H9 (cell line): ENCODE data around the gene ZNF527. TPM values are rescaled to one million over a fixed set of nuclear protein-coding genes. Genes with fewer than 3 reads are reported as not detected.

Experiments used
- DNase-seq: peaks from one replicate; pipeline ENCODE4 v3.0.0-alpha.2; 2017
- H2AFZ ChIP-seq: one replicate; pipeline ENCODE4 v1.6.1; 2013; ENCODE audit warnings: mild to moderate bottlenecking, low read length, control low read depth, moderate library complexity
- H2AK5ac ChIP-seq: 2 replicates; pipeline ENCODE4 v1.6.1; 2013; ENCODE audit warnings: low read length, control low read depth, mixed read lengths; ENCODE audit not compliant: insufficient read length
- H2BK120ac ChIP-seq: one replicate; pipeline ENCODE4 v1.6.1; 2013; ENCODE audit warnings: low read depth, mild to moderate bottlenecking, low read length, control low read depth, inconsistent platforms; ENCODE audit not compliant: poor library complexity, severe bottlenecking
- H2BK12ac ChIP-seq: 2 replicates; pipeline ENCODE4 v1.6.1; 2013; ENCODE audit warnings: low read length, control low read depth, mixed read lengths, low read depth; ENCODE audit not compliant: insufficient read length
- H2BK15ac ChIP-seq: 2 replicates; pipeline ENCODE4 v1.6.1; 2013; ENCODE audit warnings: low read depth, low read length, control low read depth
- H2BK20ac ChIP-seq: one replicate; pipeline ENCODE4 v1.6.1; 2013; ENCODE audit warnings: low read depth, mild to moderate bottlenecking, low read length, control low read depth, inconsistent platforms; ENCODE audit not compliant: poor library complexity, severe bottlenecking
- H2BK5ac ChIP-seq: 2 replicates; pipeline ENCODE4 v1.6.1; 2013; ENCODE audit warnings: low read length, control low read depth, mixed read lengths; ENCODE audit not compliant: insufficient read length
- H3K14ac ChIP-seq: 2 replicates; pipeline ENCODE4 v1.6.1; 2013; ENCODE audit warnings: low read length, control low read depth; ENCODE audit not compliant: insufficient read depth
- H3K18ac ChIP-seq: 2 replicates; pipeline ENCODE4 v1.6.1; 2013; ENCODE audit warnings: low read depth, mild to moderate bottlenecking, mixed read lengths, low read length, control low read depth; ENCODE audit not compliant: insufficient read length
- H3K23ac ChIP-seq: 2 replicates; pipeline ENCODE4 v1.6.1; 2013; ENCODE audit warnings: low read length, control low read depth, mixed read lengths, low read depth; ENCODE audit not compliant: insufficient read length
- H3K23me2 ChIP-seq: 2 replicates; pipeline ENCODE4 v1.6.1; 2013; ENCODE audit warnings: low read depth, mild to moderate bottlenecking, mixed read lengths, low read length, control low read depth; ENCODE audit not compliant: insufficient read length, poor library complexity, severe bottlenecking
- H3K27ac ChIP-seq: 2 replicates; pipeline ENCODE4 v1.5.1; 2013; ENCODE audit warnings: low read length, control low read depth, mixed read lengths, low read depth; ENCODE audit not compliant: insufficient read length
- H3K27me3 ChIP-seq: 2 replicates; pipeline ENCODE4 v1.6.1; 2013; ENCODE audit warnings: low read length, control low read depth, inconsistent platforms; ENCODE audit not compliant: insufficient read depth
- H3K4ac ChIP-seq: 2 replicates; pipeline ENCODE4 v1.6.1; 2013; ENCODE audit warnings: low read depth, mild to moderate bottlenecking, control low read depth, inconsistent platforms, low read length, moderate library complexity
- H3K4me1 ChIP-seq: 2 replicates; pipeline ENCODE4 v1.6.1; 2013; ENCODE audit warnings: low read length, control low read depth, inconsistent platforms; ENCODE audit not compliant: insufficient read depth
- H3K4me2 ChIP-seq: 2 replicates; pipeline ENCODE4 v1.6.1; 2013; ENCODE audit warnings: low read length, control low read depth, mixed read lengths; ENCODE audit not compliant: insufficient read length, insufficient read depth
- H3K56ac ChIP-seq: 2 replicates; pipeline ENCODE4 v1.6.1; 2013; ENCODE audit warnings: low read depth, mild to moderate bottlenecking, mixed read lengths, low read length, control low read depth; ENCODE audit not compliant: insufficient read length
- H3K79me1 ChIP-seq: 2 replicates; pipeline ENCODE4 v1.6.1; 2013; ENCODE audit warnings: low read depth, mild to moderate bottlenecking, moderate library complexity, low read length, control low read depth, inconsistent platforms; ENCODE audit not compliant: insufficient read depth, poor library complexity, severe bottlenecking
- H3K79me2 ChIP-seq: 2 replicates; pipeline ENCODE4 v1.6.1; 2013; ENCODE audit warnings: low read length, control low read depth, inconsistent platforms; ENCODE audit not compliant: insufficient read depth
- H3K9ac ChIP-seq: 2 replicates; pipeline ENCODE4 v1.6.1; 2013; ENCODE audit warnings: low read length, control low read depth, mixed read lengths; ENCODE audit not compliant: insufficient read length; ENCODE audit errors: extremely low read depth
- H3K9me3 ChIP-seq: one replicate; pipeline ENCODE4 v1.6.1; 2013; ENCODE audit warnings: low read depth, low read length, inconsistent platforms; ENCODE audit not compliant: control insufficient read depth
- H3T11ph ChIP-seq: one replicate; pipeline ENCODE4 v1.6.1; 2013; ENCODE audit warnings: mild to moderate bottlenecking, low read length, control low read depth, inconsistent platforms
- H4K20me1 ChIP-seq: one replicate; pipeline ENCODE4 v1.6.1; 2013; ENCODE audit not compliant: control insufficient read depth, insufficient read length, insufficient read depth
- H4K5ac ChIP-seq: 2 replicates; pipeline ENCODE4 v1.6.1; 2013; ENCODE audit warnings: low read depth, mild to moderate bottlenecking, mixed read lengths, low read length, control low read depth; ENCODE audit not compliant: insufficient read length
- H4K8ac ChIP-seq: replicated peaks from 2 replicates; pipeline ENCODE4 v1.6.1; 2013; ENCODE audit warnings: low read length, control low read depth, mixed read lengths, low read depth; ENCODE audit not compliant: insufficient read length
- H4K91ac ChIP-seq: 2 replicates; pipeline ENCODE4 v1.6.1; 2013; ENCODE audit warnings: low read depth, mild to moderate bottlenecking, moderate library complexity, mixed read lengths, low read length, control low read depth; ENCODE audit not compliant: insufficient read length
- H3K27ac Mint-ChIP-seq, 3 experiments: 2 replicates in 2 of 3; 3 replicates in 1 of 3; pipeline ENCODE4 v1.8.0; 2020 to 2021; ENCODE audit warnings: mixed read lengths in 3 of 3, mild to moderate bottlenecking in 1 of 3, moderate library complexity in 1 of 3
- H3K27me3 Mint-ChIP-seq: 2 replicates; pipeline ENCODE4 v1.8.0; 2021; ENCODE audit warnings: low read depth, mild to moderate bottlenecking, moderate library complexity, mixed read lengths
- H3K36me3 Mint-ChIP-seq, 3 experiments: 2 replicates in 2 of 3; 3 replicates in 1 of 3; pipeline ENCODE4 v1.8.0; 2020 to 2021; ENCODE audit warnings: low read depth in 3 of 3, mixed read lengths in 3 of 3; ENCODE audit not compliant: insufficient read depth in 1 of 3
- H3K4me1 Mint-ChIP-seq, 2 experiments: 2 replicates each; pipeline ENCODE4 v1.8.0; 2020; ENCODE audit warnings: mixed read lengths in 2 of 2
- H3K4me3 Mint-ChIP-seq, 2 experiments: 2 replicates in 1 of 2; 3 replicates in 1 of 2; pipeline ENCODE4 v1.8.0; 2020 to 2021; ENCODE audit warnings: mild to moderate bottlenecking in 2 of 2, mixed read lengths in 2 of 2, moderate library complexity in 1 of 2
- H3K9me3 Mint-ChIP-seq, 2 experiments: 2 replicates in 1 of 2; 3 replicates in 1 of 2; pipeline ENCODE4 v1.8.0; 2020; ENCODE audit warnings: mild to moderate bottlenecking in 2 of 2, mixed read lengths in 2 of 2, moderate library complexity in 1 of 2
- CTCF ChIP-seq: fragments of 200-600 bp; sonication (generic); conservative IDR thresholded peaks from 3 replicates; pipeline ENCODE4 v1.8.0; 2021; ENCODE audit warnings: antibody characterized with exemption, mild to moderate bottlenecking
- WGBS: extraction: QIAGEN DNeasy Blood & Tissue Kit; methylation state at CpG from one replicate; pipeline ENCODE4 v1.1.7; 2013; ENCODE audit warnings: missing lambda C conversion rate, low lambda C conversion rate, mixed read lengths; ENCODE audit not compliant: insufficient read length; ENCODE audit errors: extremely low coverage; 5-methylcytosine and 5-hydroxymethylcytosine counted together
- total RNA-seq: library from RNA; stranded (reverse); gene quantifications from 2 replicates; pipeline ENCODE4 v1.2.1, GENCODE V29; 2021

The ZNF527 gene
- total RNA-seq, 1 experiment from 2014 or later, result 6.1 TPM

- H3K27ac Mint-ChIP-seq, result no peak overlapping the region; a peak in 2 of 7 replicates
- Histone ChIP-seq H2BK120ac (no peak overlapping the region), H3K4me1 (no peaks in the 10 kb centered on the region), H3K79me1 (peaks cover 6% of the 10 kb centered on the region), H3K27ac (no peak overlapping the region), H3K18ac (no peak overlapping the region), H3K9me3 (no peaks in the 10 kb centered on the region), H3K9ac (no peak overlapping the region), H2AFZ (no peak overlapping the region), H2BK5ac (no peak overlapping the region), H3K23ac (no peak overlapping the region), H3K4me2 (peak overlapping the region; percentile 62), H3K79me2 (peaks cover 4% of the 10 kb centered on the region; the same call in 1 of the 2 replicates), H3K27me3 (no peaks in the 10 kb centered on the region), H3K4ac (no peak overlapping the region), H3K23me2 (peaks cover 11% of the 10 kb centered on the region), H3T11ph (no peak overlapping the region), H3K14ac (no peak overlapping the region), H4K8ac (no peak overlapping the region), H2BK15ac (no peak overlapping the region), H4K5ac (no peak overlapping the region), H4K20me1 (no peaks in the 10 kb centered on the region), H4K91ac (no peak overlapping the region), H2AK5ac (no peak overlapping the region), H2BK12ac (no peak overlapping the region), H2BK20ac (no peak overlapping the region), H3K56ac (no peak overlapping the region)
- DNase-seq, result no peak
- no CpG with 5 or more reads among the region's 1 CpG for WGBS
- no peak for TF ChIP-seq CTCF
- peaks cover 33 to 56% (median 34%) of the 10 kb centered on the region in 3 experiments for H3K36me3 Mint-ChIP-seq
- H3K4me3 Mint-ChIP-seq, result peak overlapping the region; percentile 87 to 92
- H3K27me3 Mint-ChIP-seq, result no peaks in the 10 kb centered on the region
- no peaks in the 10 kb centered on the region; a peak in 3 of 5 replicates for H3K9me3 Mint-ChIP-seq
- peaks cover 17 to 28% of the 10 kb centered on the region in 2 experiments for H3K4me1 Mint-ChIP-seq
Observed at GRCh38 chr19:37333457-37333856, 37.4 kb upstream of the ZNF527 start.
